Measurements from ENCODE around the gene PCDHA8. TPM values are rescaled to one million over a fixed set of nuclear protein-coding genes. Genes with fewer than 3 reads are reported as not detected.

Gene PCDHA8
- total and polyA plus RNA-seq, 9 of the 15 experiments (the other 6 are each of a cell fraction or from before 2014, with no cell fraction given), result not detected

GRCh38 chr5:140833993-140834392 lies 7.0 kb upstream of the PCDHA8 start, which contains the start of gene PCDHA7:
PCDHA7 (plus strand) TSS chr5:140834269; CDS start chr5:140834384, 115 bp downstream.
- H3K9ac ChIP-seq (ENCODE audit: insufficient read depth in 1 of 2, low read depth in 2 of 2, low read length in 2 of 2), result no peak within 1 kb of the TSS
- H3K4me1 ChIP-seq (replicated peaks in 1 of 2; ENCODE audit: control insufficient read depth in 2 of 2, insufficient read depth in 2 of 2, low read length in 2 of 2), result peaks cover 0 to 8% of the 10 kb centered on the region in 2 experiments; a peak in 1 of 5 replicates
- 2% methylated on average over 8 of the region's 8 CpGs for WGBS (ENCODE audit: insufficient coverage, low coverage, missing lambda C conversion rate)
- no peak within 1 kb of the TSS for H3K4me3 ChIP-seq
- POLR2A ChIA-PET, result no interaction called here
- no peaks in the 10 kb centered on the region for H3K9me3 ChIP-seq (replicated peaks; ENCODE audit: control insufficient read depth, insufficient read depth, low read depth, low read length)
- H3K79me2 ChIP-seq (ENCODE audit: control insufficient read depth, insufficient read depth, low read length), result no peaks in the 10 kb centered on the region
- in situ Hi-C loops (cut with MboI) (no loop called here), intact Hi-C loops (cut with micrococcal nuclease) (no loop called here)
- TF ChIP-seq AFF1 (IDR thresholded peaks at IDR 0.05; ENCODE audit: low read depth in 1 of 2, partially characterized antibody in 2 of 2) (no peak), NFIC (IDR thresholded peaks at IDR 0.05) (no peak), DACH1 (IDR thresholded peaks at IDR 0.05; ENCODE audit: partially characterized antibody) (no peak), PCBP2 (IDR thresholded peaks at IDR 0.05; ENCODE audit: low read depth, low read length, poor library complexity, severe bottlenecking) (no peak), BRF1 (IDR thresholded peaks at IDR 0.05; ENCODE audit: borderline replicate concordance, extremely low read depth, insufficient read length) (no peak), ZKSCAN8 (CRISPR knock-in tag; IDR thresholded peaks at IDR 0.05) (no peak), ZFX (CRISPR knock-in tag; IDR thresholded peaks at IDR 0.05) (no peak), ELF1 (tag; IDR thresholded peaks at IDR 0.05) (no peak), SNAPC5 (CRISPR knock-in tag; IDR thresholded peaks at IDR 0.05) (no peak), ARID1B (IDR thresholded peaks at IDR 0.05) (no peak), THRA (IDR thresholded peaks at IDR 0.05) (no peak), STAT5B (CRISPR knock-in tag; IDR thresholded peaks at IDR 0.05) (no peak), NFXL1 (CRISPR knock-in tag; IDR thresholded peaks at IDR 0.05) (no peak)
- FAIRE-seq, result no peak
- H3K4me2 ChIP-seq (ENCODE audit: insufficient read depth, low read length), result no peak within 1 kb of the TSS
- no peaks in the 10 kb centered on the region for H3K27me3 ChIP-seq (ENCODE audit: control insufficient read depth in 2 of 2, insufficient read depth in 2 of 2, low read length in 2 of 2)
- H3K9me1 ChIP-seq (ENCODE audit: control insufficient read depth, insufficient read depth, low read length), result no peaks in the 10 kb centered on the region
- H2AFZ ChIP-seq (ENCODE audit: low read depth, low read length), result no peak within 1 kb of the TSS
- DNase-seq (ENCODE audit: extremely low read depth in 1 of 4, low spot score in 3 of 4), result peak in 1 of 4 experiments; percentile 6
- CTCF ChIA-PET (ENCODE audit: low intra/inter-chr PET ratio), result interaction anchor here (0.7 kb wide), 1 partner anchor 253 kb away, joined by 3 read pairs; no protein-coding TSS in a partner anchor
- H3K27ac ChIP-seq (ENCODE audit: extremely low read depth, low read depth, low read length), result no peak within 1 kb of the TSS
- ATAC-seq, result no peak
- BruUV-seq (replicated peaks), result no TSS peak
- no peaks in the 10 kb centered on the region for H3K36me3 ChIP-seq (ENCODE audit: control insufficient read depth, insufficient read depth, low read length)
- H4K20me1 ChIP-seq (replicated peaks; ENCODE audit: control insufficient read depth, insufficient read depth, low read length), result no peaks in the 10 kb centered on the region
